Activated CD4-positive, alpha-beta memory T cell treated with anti-CD3 and anti-CD28 coated beads, Interleukin-2, amount 10 ng/mL, durations not matched to agents 7 days and 5 days (primary cell): ENCODE results near the gene DBNDD1. TPM values are rescaled to one million over a fixed set of nuclear protein-coding genes. Genes with fewer than 3 reads are reported as not detected.

Experiments
- CTCF ChIA-PET: fragments of 350-600 bp; sonication (Branson Sonifier 250); formaldehyde crosslinking; loops from one replicate; lab custom pipeline; 2021; ENCODE audit warnings: antibody characterized with exemption, inconsistent platforms; lab: Charles Lee
- POLR2A ChIA-PET: fragments of 350-600 bp; sonication (Branson Sonifier 250); formaldehyde crosslinking; loops from one replicate; lab custom pipeline; 2021; ENCODE audit warnings: antibody characterized with exemption; lab: Charles Lee
- DNase-seq: peaks from one replicate; pipeline ENCODE4 v3.0.0-alpha.2; 2020
- H3K27ac Mint-ChIP-seq: one replicate; pipeline ENCODE4 v1.8.0; 2021; ENCODE audit warnings: mild to moderate bottlenecking, mixed read lengths
- H3K27me3 Mint-ChIP-seq: one replicate; pipeline ENCODE4 v1.8.0; 2021; ENCODE audit warnings: mixed read lengths
- H3K36me3 Mint-ChIP-seq: one replicate; pipeline ENCODE4 v1.8.0; 2021; ENCODE audit warnings: low read depth, mixed read lengths
- H3K4me1 Mint-ChIP-seq: one replicate; pipeline ENCODE4 v1.8.0; 2021; ENCODE audit warnings: mixed read lengths
- H3K4me3 Mint-ChIP-seq: one replicate; pipeline ENCODE4 v1.8.0; 2021; ENCODE audit warnings: mild to moderate bottlenecking, mixed read lengths
- H3K9me3 Mint-ChIP-seq: one replicate; pipeline ENCODE4 v1.8.0; 2021; ENCODE audit warnings: mixed read lengths
- total RNA-seq, 2 experiments: library from RNA; stranded (reverse); gene quantifications; one replicate each; pipeline ENCODE4 v1.2.3, GENCODE V29; 2021

Gene DBNDD1
- total RNA-seq, 2 experiments from 2014 or later = not detected

- DNase-seq = no peak
- no peaks in the 10 kb centered on the region for H3K9me3 Mint-ChIP-seq
- no peaks in the 10 kb centered on the region for H3K36me3 Mint-ChIP-seq
- ChIA-PET CTCF (no interaction called here), POLR2A (no interaction called here)
- H3K27ac Mint-ChIP-seq = no peak overlapping the region
- H3K27me3 Mint-ChIP-seq = no peaks in the 10 kb centered on the region
- H3K4me1 Mint-ChIP-seq = peaks cover 3% of the 10 kb centered on the region
- no peak overlapping the region for H3K4me3 Mint-ChIP-seq
Observed at GRCh38 chr16:90046122-90046970, 27.1 kb upstream of the DBNDD1 start.

- no peaks in the 10 kb centered on the region for H3K27me3 Mint-ChIP-seq
- no peak for DNase-seq
- peaks cover 3% of the 10 kb centered on the region for H3K4me1 Mint-ChIP-seq
- H3K9me3 Mint-ChIP-seq = no peaks in the 10 kb centered on the region
- H3K4me3 Mint-ChIP-seq = no peak overlapping the region
- POLR2A ChIA-PET = interaction anchor here (1.0 kb wide), 1 partner anchor 38 kb away, joined by 4 read pairs; no protein-coding TSS in a partner anchor
- H3K36me3 Mint-ChIP-seq = no peaks in the 10 kb centered on the region
- no peak overlapping the region for H3K27ac Mint-ChIP-seq
- CTCF ChIA-PET = no interaction called here
Observed at GRCh38 chr16:90044111-90044551, 24.9 kb upstream of the DBNDD1 start.

- no peak for DNase-seq
- Mint-ChIP-seq H3K27ac (no peak overlapping the region), H3K27me3 (no peaks in the 10 kb centered on the region), H3K9me3 (no peaks in the 10 kb centered on the region), H3K36me3 (no peaks in the 10 kb centered on the region), H3K4me3 (no peak overlapping the region), H3K4me1 (peaks cover 3% of the 10 kb centered on the region)
- POLR2A ChIA-PET = no interaction called here
- CTCF ChIA-PET = no interaction called here
Observed at GRCh38 chr16:90043526-90043925, 24.3 kb upstream of the DBNDD1 start.

GRCh38 chr16:90042946-90043514 is 23.8 kb upstream of the DBNDD1 start:
- H3K36me3 Mint-ChIP-seq = no peaks in the 10 kb centered on the region
- H3K9me3 Mint-ChIP-seq = no peaks in the 10 kb centered on the region
- H3K27me3 Mint-ChIP-seq = no peaks in the 10 kb centered on the region
- ChIA-PET CTCF (no interaction called here), POLR2A (no interaction called here)
- H3K27ac Mint-ChIP-seq = no peak overlapping the region
- H3K4me1 Mint-ChIP-seq = no peaks in the 10 kb centered on the region
- H3K4me3 Mint-ChIP-seq = no peak overlapping the region
- no peak for DNase-seq

- H3K27me3 Mint-ChIP-seq = no peaks in the 10 kb centered on the region
- ChIA-PET POLR2A (no interaction called here), CTCF (no interaction called here)
- no peak overlapping the region for H3K27ac Mint-ChIP-seq
- no peaks in the 10 kb centered on the region for H3K36me3 Mint-ChIP-seq
- no peak overlapping the region for H3K4me3 Mint-ChIP-seq
- H3K9me3 Mint-ChIP-seq = no peaks in the 10 kb centered on the region
- no peak for DNase-seq
- no peaks in the 10 kb centered on the region for H3K4me1 Mint-ChIP-seq
Observed at GRCh38 chr16:90041896-90042473, 22.7 kb upstream of the DBNDD1 start.

GRCh38 chr16:90040152-90041023 is 21.1 kb upstream of the DBNDD1 start:
- H3K36me3 Mint-ChIP-seq = no peaks in the 10 kb centered on the region
- no peak for DNase-seq
- no peak overlapping the region for H3K27ac Mint-ChIP-seq
- H3K4me1 Mint-ChIP-seq = no peaks in the 10 kb centered on the region
- ChIA-PET POLR2A (no interaction called here), CTCF (no interaction called here)
- H3K9me3 Mint-ChIP-seq = no peaks in the 10 kb centered on the region
- no peak overlapping the region for H3K4me3 Mint-ChIP-seq
- H3K27me3 Mint-ChIP-seq = no peaks in the 10 kb centered on the region

GRCh38 chr16:90037276-90037675 is 18.0 kb upstream of the DBNDD1 start:
- Mint-ChIP-seq H3K27ac (no peak overlapping the region), H3K4me3 (no peak overlapping the region), H3K9me3 (no peaks in the 10 kb centered on the region), H3K4me1 (no peaks in the 10 kb centered on the region), H3K27me3 (no peaks in the 10 kb centered on the region), H3K36me3 (no peaks in the 10 kb centered on the region)
- no peak for DNase-seq
- ChIA-PET CTCF (no interaction called here), POLR2A (no interaction called here)

GRCh38 chr16:90035902-90036301 is 16.6 kb upstream of the DBNDD1 start:
- H3K4me3 Mint-ChIP-seq = no peak overlapping the region
- CTCF ChIA-PET = no interaction called here

GRCh38 chr16:90034504-90034903 is 15.2 kb upstream of the DBNDD1 start:
- CTCF ChIA-PET = no interaction called here
- Mint-ChIP-seq H3K27me3 (no peaks in the 10 kb centered on the region), H3K27ac (no peak overlapping the region), H3K9me3 (peaks cover 6% of the 10 kb centered on the region), H3K36me3 (no peaks in the 10 kb centered on the region), H3K4me1 (no peaks in the 10 kb centered on the region), H3K4me3 (no peak overlapping the region)
- POLR2A ChIA-PET = no interaction called here
- no peak for DNase-seq

More at GRCh38 chr16:90035902-90036301, 16.6 kb upstream of the DBNDD1 start:
- peaks cover 6% of the 10 kb centered on the region for H3K9me3 Mint-ChIP-seq
- H3K27me3 Mint-ChIP-seq = no peaks in the 10 kb centered on the region
- POLR2A ChIA-PET = interaction anchor here (0.6 to 1.2 kb wide), 3 partner anchors 9 to 621 kb away, joined by 3 read pairs; no protein-coding TSS in a partner anchor
- H3K36me3 Mint-ChIP-seq = no peaks in the 10 kb centered on the region
- no peak overlapping the region for H3K27ac Mint-ChIP-seq
- H3K4me1 Mint-ChIP-seq = no peaks in the 10 kb centered on the region
- no peak for DNase-seq

- POLR2A ChIA-PET = no interaction called here
- CTCF ChIA-PET = interaction anchor here (0.8 kb wide), 1 partner anchor 49 kb away, joined by 4 read pairs; no protein-coding TSS in a partner anchor
Observed at GRCh38 chr16:90033387-90033786, 14.1 kb upstream of the DBNDD1 start.

GRCh38 chr16:90032674-90033331 is 13.5 kb upstream of the DBNDD1 start:
- Mint-ChIP-seq H3K9me3 (peaks cover 6% of the 10 kb centered on the region), H3K4me1 (no peaks in the 10 kb centered on the region), H3K4me3 (no peak overlapping the region), H3K27ac (no peak overlapping the region), H3K36me3 (no peaks in the 10 kb centered on the region), H3K27me3 (no peaks in the 10 kb centered on the region)
- POLR2A ChIA-PET = no interaction called here
- CTCF ChIA-PET = interaction anchor here (0.8 kb wide), 1 partner anchor 49 kb away, joined by 4 read pairs; no protein-coding TSS in a partner anchor
- no peak for DNase-seq

More at GRCh38 chr16:90033387-90033786, 14.1 kb upstream of the DBNDD1 start:
- Mint-ChIP-seq H3K4me3 (no peak overlapping the region), H3K9me3 (peaks cover 6% of the 10 kb centered on the region), H3K27ac (no peak overlapping the region), H3K36me3 (no peaks in the 10 kb centered on the region), H3K27me3 (no peaks in the 10 kb centered on the region), H3K4me1 (no peaks in the 10 kb centered on the region)
- no peak for DNase-seq

- Mint-ChIP-seq H3K27ac (no peak overlapping the region), H3K9me3 (peaks cover 6% of the 10 kb centered on the region), H3K4me3 (no peak overlapping the region), H3K27me3 (no peaks in the 10 kb centered on the region), H3K4me1 (no peaks in the 10 kb centered on the region), H3K36me3 (no peaks in the 10 kb centered on the region)
- ChIA-PET POLR2A (no interaction called here), CTCF (no interaction called here)
- no peak for DNase-seq
Observed at GRCh38 chr16:90031931-90032673, 12.8 kb upstream of the DBNDD1 start.
